HG02970 (cell line): ENCODE data around the gene PDE4D.

Experiments used
- ATAC-seq: cut with Tn5 transposase; IDR thresholded peaks from one replicate; pipeline ENCODE4 v1.9.1; 2021; ENCODE audit warnings: mild to moderate bottlenecking, moderate library complexity, moderate number of reproducible peaks; ENCODE audit not compliant: unreplicated experiment, low FRiP score

Gene PDE4D

DNA sequence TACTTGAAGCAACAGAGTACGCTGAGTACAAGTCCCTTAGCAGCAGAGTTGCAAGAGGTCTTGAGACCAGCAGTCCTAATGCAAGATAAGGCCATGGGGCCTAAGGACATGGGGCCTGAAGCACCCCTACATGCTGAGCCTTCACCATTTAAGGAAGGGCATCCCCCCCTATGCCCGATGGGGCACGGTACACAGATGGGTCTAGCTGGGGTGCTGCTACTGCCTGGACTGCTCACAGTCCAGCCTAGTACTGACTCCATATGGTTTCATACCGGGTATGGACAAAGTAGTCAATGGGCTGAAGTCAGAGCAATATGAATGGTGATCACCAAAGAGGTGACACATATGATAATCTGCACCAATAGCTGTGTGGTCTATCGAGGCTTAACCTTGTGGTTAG, 178.3 kb downstream of the PDE4D start:
- no peak for ATAC-seq

DNA sequence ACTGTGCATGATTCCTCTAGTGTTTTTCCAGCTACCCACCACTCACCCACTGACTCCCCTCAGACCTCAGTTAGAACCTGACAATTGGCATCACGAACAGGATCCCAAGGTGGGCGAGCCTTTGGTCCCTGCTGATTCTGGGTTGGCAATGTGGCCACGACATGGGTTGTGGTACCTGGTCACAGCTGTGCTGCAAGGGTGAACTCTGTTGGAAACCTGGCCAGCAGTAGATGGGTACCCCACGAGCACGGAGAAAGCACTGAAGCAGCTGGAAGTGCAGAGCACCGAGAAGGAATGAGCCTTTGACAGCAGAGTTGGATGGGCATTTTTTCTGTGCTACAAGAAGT, 180.1 kb downstream of the PDE4D start:
- ATAC-seq = no peak

DNA sequence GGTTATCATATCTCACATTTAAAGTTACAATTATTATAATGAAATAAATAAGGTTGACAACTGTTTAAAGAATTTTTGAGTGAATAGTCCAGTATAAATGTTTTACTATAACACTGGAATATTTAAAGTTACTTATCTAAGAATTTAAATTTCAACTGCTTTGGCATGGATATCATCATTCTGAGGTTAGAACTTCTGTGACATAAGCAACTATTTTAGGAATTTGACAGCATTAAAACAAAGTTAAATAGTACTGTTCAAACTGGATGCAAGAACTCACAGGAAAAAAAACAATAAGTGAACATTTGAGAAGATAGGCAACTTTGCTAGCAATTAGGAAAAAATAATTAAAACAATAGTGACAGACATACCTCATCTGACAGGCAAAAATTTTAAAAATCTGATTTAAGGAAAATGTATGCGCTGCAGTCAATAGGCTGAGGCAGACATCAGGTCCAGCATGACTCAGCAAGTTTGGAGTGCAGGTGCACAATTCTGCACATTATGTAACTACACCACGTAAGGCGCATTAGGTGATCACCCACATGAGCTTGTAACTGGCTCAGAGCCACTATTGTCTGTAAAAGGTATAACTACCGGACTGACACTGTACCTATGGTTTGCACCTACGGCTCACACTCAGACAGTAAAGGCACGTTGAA, 180.6 kb downstream of the PDE4D start:
- ATAC-seq = no peak

GRCh38 chr5:59711310-59711709, 182.2 kb downstream of the PDE4D start:
- no peak for ATAC-seq

- ATAC-seq = no peak
Measured at GRCh38 chr5:59709846-59710245, 183.7 kb downstream of the PDE4D start.

DNA sequence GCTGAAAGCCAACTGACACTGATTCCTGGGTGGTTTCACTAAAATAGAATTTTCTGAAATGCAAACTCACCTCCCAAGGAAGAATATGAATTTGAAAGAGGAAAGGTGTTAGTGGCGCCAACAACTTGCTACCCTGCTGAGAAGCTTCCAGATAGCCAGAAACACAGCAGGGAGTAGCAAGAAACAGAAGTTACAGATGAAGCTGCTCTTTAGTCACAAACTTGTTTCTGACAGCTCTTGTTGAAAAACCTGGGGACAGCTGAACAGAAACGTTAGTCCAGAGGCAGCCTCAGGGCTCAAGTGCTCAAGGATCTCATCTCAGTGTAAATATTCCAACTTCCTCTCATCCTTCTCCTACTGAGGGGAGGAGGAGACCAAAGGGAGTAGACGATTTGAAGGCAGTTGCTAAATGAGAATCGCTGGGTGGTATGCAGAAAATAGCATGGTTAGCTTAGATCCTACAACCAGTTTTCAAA, 184.1 kb downstream of the PDE4D start:
- ATAC-seq = no peak

DNA sequence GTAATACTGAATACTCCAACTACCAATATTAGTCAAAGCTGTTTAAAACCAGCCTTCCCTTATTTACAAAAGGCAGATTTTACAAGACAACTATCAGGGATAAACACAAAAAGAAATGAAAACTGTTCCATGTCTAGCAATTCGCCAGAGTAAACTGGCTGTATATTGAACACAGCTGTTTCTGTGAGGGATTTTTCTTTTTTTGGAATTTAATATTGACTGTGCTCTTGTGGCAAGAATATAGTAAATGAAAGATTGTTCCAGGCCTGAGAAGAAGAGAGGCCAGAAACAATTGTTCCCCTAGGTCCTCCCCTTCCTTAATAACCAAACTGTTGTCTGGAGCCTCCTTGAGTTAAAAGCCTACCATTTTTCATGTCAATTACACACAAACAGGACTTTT, 188.6 kb downstream of the PDE4D start:
- ATAC-seq = no peak

GRCh38 chr5:59703789-59704188, 189.7 kb downstream of the PDE4D start:
- no peak for ATAC-seq

- no peak for ATAC-seq
Measured at GRCh38 chr5:59698207-59699178, 195.0 kb downstream of the PDE4D start.

GRCh38 chr5:59694411-59694810, 199.1 kb downstream of the PDE4D start:
- no peak for ATAC-seq

- no peak for ATAC-seq
Measured at GRCh38 chr5:59693492-59694309, 199.8 kb downstream of the PDE4D start.

DNA sequence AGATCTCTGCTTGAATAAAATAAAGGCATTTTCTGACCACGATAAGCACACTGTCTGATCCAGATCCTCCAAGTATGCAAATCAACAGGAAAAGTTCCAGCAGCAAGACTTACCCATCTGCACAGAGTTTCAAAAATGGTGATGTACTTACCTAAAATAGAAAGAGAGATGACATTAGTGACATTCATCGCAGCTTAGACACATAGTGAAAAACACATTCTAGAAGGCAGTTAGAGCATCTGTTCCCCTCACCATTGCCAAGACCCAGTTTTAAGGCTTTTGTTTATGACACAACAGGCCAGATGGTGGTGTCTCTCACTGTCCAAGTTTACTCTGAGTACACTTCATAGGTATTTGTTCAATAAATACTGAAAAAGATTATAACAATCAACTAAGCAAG, 207.7 kb downstream of the PDE4D start:
- no peak for ATAC-seq

GRCh38 chr5:59685191-59685530, 208.4 kb downstream of the PDE4D start:
- no peak for ATAC-seq

DNA sequence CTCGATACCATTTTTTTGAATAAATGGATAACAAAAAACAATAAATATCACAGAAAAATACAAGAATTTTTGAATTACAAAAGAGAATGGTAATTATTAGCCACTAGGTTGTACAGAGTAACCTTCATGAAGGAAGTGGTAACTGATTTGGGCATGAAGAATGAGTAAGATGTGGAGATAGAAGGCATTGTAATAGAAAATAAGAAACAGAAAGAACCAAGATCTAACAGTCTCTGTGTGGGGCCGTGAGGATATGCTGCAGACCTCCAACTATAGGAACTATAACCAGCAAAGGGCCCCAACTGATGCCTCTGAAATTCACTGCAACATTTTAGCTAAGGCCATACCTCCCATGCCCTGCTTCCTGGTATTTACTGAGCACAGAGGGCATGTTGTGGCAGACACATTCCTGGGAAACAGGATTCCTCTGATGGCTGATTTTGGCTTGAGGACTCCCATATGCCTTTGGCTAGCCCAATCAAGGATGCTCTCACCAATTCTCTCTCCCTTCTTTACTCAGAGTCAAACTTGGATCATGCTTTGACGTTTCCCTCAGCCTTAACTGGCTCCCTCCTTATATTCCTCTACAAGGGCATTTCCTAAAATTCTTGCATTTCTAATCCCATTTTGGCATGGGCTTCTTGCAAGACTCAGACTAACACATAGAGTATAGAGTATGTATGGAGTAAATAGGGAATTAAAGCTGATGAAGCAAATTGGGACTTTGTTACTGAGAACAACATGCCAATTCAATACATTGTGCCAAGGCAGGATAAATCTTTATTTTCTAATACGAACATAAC, 208.9 kb downstream of the PDE4D start:
- ATAC-seq = no peak

DNA sequence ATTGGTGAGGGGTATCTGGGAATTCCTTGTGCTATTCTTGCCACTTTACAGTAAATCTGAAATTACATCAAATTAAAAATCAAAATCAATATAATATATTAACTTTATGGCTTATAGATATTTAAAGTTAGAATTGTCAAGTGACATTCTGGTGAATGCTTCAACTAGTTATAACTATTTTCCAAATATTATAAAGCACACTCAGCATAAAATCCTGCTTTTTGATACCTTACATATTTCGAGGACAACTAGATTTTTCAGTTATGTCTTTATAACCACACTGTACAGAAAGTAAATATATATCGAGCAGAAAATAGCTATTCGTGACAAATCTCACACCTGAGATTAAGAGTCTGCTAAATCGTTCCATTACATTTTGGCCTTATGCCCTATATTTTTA, 210.2 kb downstream of the PDE4D start:
- no peak for ATAC-seq

DNA sequence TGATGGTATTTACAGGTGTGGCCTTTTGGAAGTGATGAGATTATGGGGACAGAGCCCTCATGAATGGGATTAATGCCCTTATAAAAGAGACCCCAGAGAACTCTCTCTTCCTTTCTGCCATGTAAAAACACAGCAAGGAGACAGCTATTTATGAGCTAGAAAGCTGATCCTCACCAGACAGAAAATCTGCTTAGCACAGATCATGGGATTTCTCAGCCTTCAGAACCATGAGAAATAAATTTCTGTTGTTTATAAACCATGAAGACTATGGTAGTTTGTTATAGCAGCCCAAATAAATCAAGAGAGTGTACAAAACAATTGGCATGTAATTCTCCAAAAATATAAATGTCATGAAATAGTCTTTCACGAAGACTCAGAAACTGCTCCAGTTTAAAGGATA, 211.0 kb downstream of the PDE4D start:
- no peak for ATAC-seq

DNA sequence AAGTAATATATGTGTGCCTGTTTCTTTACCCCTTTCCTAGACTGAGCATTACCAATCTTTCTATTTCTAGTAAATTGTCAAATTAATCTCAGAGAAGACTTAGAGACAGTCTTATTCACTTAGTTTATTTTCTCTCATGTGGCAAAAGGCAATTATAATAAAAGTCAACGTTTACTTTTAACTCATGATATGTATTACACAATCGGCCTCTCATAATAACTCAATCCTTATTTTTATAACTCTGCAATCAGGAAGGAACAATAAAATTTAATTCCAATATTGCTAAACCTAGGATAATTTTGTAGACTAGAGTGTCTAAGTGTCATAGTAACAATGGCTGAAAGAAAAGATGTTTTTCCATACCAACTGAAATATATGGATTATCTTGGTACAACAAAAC, 214.6 kb downstream of the PDE4D start:
- ATAC-seq = no peak

GRCh38 chr5:59674763-59675162, 218.8 kb downstream of the PDE4D start:
- ATAC-seq = no peak

- ATAC-seq = no peak
Measured at GRCh38 chr5:59673438-59674058, 220.0 kb downstream of the PDE4D start.
